GM19043 (cell line): ENCODE measurements around the gene ANXA1.

Experiments used
- ATAC-seq: cut with Tn5 transposase; IDR thresholded peaks from one replicate; pipeline ENCODE4 v1.9.1; 2021; ENCODE audit warnings: low read depth; ENCODE audit not compliant: unreplicated experiment

ANXA1 gene

GRCh38 chr9:73151653-73152542 is at the start of gene ANXA1:
TSS of gene ANXA1 (plus strand) at chr9:73151865. CDS start at chr9:73158536, 6,671 bp downstream.
- no peak for ATAC-seq

GRCh38 chr9:73104342-73104741 is 47.3 kb upstream of the ANXA1 start:
- ATAC-seq = no peak

- ATAC-seq = no peak
Measured at GRCh38 chr9:73104921-73105320, 46.7 kb upstream of the ANXA1 start.

- ATAC-seq = peak; percentile 92
Measured at GRCh38 chr9:73107489-73108069, 44.1 kb upstream of the ANXA1 start.

GRCh38 chr9:73114058-73114457 is 37.6 kb upstream of the ANXA1 start:
- ATAC-seq = no peak

- no peak for ATAC-seq
Measured at GRCh38 chr9:73114958-73115357, 36.7 kb upstream of the ANXA1 start.

- no peak for ATAC-seq
Measured at GRCh38 chr9:73116031-73116430, 35.6 kb upstream of the ANXA1 start.

GRCh38 chr9:73116880-73117279 is 34.8 kb upstream of the ANXA1 start:
- no peak for ATAC-seq

GRCh38 chr9:73118286-73118685 is 33.4 kb upstream of the ANXA1 start:
- no peak for ATAC-seq

GRCh38 chr9:73118898-73119554 is 32.6 kb upstream of the ANXA1 start:
- ATAC-seq = no peak

GRCh38 chr9:73121375-73121935 is 30.2 kb upstream of the ANXA1 start:
- ATAC-seq = no peak

GRCh38 chr9:73125651-73126050 is 26.0 kb upstream of the ANXA1 start:
- no peak for ATAC-seq

- ATAC-seq = no peak
Measured at GRCh38 chr9:73129941-73130685, 21.6 kb upstream of the ANXA1 start.

GRCh38 chr9:73131461-73131860 is 20.2 kb upstream of the ANXA1 start:
- ATAC-seq = no peak

GRCh38 chr9:73132034-73132776 is 19.5 kb upstream of the ANXA1 start:
- ATAC-seq = peak; percentile 93

GRCh38 chr9:73133022-73133651 is 18.5 kb upstream of the ANXA1 start:
- no peak for ATAC-seq

GRCh38 chr9:73133921-73134407 is 17.7 kb upstream of the ANXA1 start:
- no peak for ATAC-seq

- no peak for ATAC-seq
Measured at GRCh38 chr9:73135394-73135793, 16.3 kb upstream of the ANXA1 start.

GRCh38 chr9:73137286-73137899 is 14.3 kb upstream of the ANXA1 start:
- no peak for ATAC-seq
